CD8-positive, alpha-beta memory T cell (primary cell): ENCODE data around the gene ZG16B. TPM values are rescaled to one million over a fixed set of nuclear protein-coding genes. Genes with fewer than 3 reads are reported as not detected.

Experiments
- CTCF ChIA-PET: fragments of 350-600 bp; sonication (Branson Sonifier 250); formaldehyde crosslinking; loops from one replicate; lab custom pipeline; 2021; ENCODE audit warnings: antibody characterized with exemption; lab: Charles Lee
- POLR2A ChIA-PET: fragments of 350-600 bp; sonication (Branson Sonifier 250); formaldehyde crosslinking; loops from one replicate; lab custom pipeline; 2021; ENCODE audit warnings: antibody characterized with exemption; lab: Charles Lee
- DNase-seq, 5 donors: peaks; one replicate each; pipeline versions ENCODE4 v3.0.0 to v3.0.0-alpha.2; 2020 to 2022; ENCODE audit warnings: mixed read lengths in 1 of 5
- H3K27ac ChIP-seq: one replicate; pipeline ENCODE4 v1.7.0; 2013; ENCODE audit warnings: low read depth, mild to moderate bottlenecking, low read length, moderate library complexity
- H3K27me3 ChIP-seq: 2 replicates; pipeline ENCODE4 v1.7.0; 2013; ENCODE audit warnings: low read length, mild to moderate bottlenecking; ENCODE audit not compliant: insufficient read depth, poor library complexity, severe bottlenecking
- H3K36me3 ChIP-seq: 2 replicates; pipeline ENCODE4 v1.7.0; 2013; ENCODE audit warnings: mild to moderate bottlenecking, low read length, moderate library complexity; ENCODE audit not compliant: insufficient read depth
- H3K4me1 ChIP-seq: 2 replicates; pipeline ENCODE4 v1.7.0; 2013; ENCODE audit warnings: mild to moderate bottlenecking, low read length, moderate library complexity; ENCODE audit not compliant: insufficient read depth
- H3K4me3 ChIP-seq: 2 replicates; pipeline ENCODE4 v1.7.0; 2013; ENCODE audit warnings: mild to moderate bottlenecking, low read length
- H3K9me3 ChIP-seq: 2 replicates; pipeline ENCODE4 v1.7.0; 2013; ENCODE audit warnings: mild to moderate bottlenecking, low read length
- H3K27ac Mint-ChIP-seq, 8 donors: one replicate each; pipeline ENCODE4 v1.8.0; 2020 to 2021; ENCODE audit warnings: mixed read lengths in 8 of 8, mild to moderate bottlenecking in 6 of 8, inconsistent platforms in 3 of 8, moderate library complexity in 3 of 8
- H3K27me3 Mint-ChIP-seq, 2 donors: one replicate each; pipeline ENCODE4 v1.8.0; 2020 to 2021; ENCODE audit warnings: mixed read lengths in 2 of 2, mild to moderate bottlenecking in 1 of 2, moderate library complexity in 1 of 2
- H3K36me3 Mint-ChIP-seq, 3 donors: one replicate each; pipeline ENCODE4 v1.8.0; 2020 to 2021; ENCODE audit warnings: mixed read lengths in 3 of 3, inconsistent platforms in 1 of 3, mild to moderate bottlenecking in 1 of 3
- H3K4me1 Mint-ChIP-seq, 3 donors: one replicate each; pipeline ENCODE4 v1.8.0; 2020 to 2021; ENCODE audit warnings: mixed read lengths in 3 of 3, inconsistent platforms in 1 of 3, mild to moderate bottlenecking in 1 of 3
- H3K4me3 Mint-ChIP-seq, 7 donors: one replicate each; pipeline ENCODE4 v1.8.0; 2020 to 2021; ENCODE audit warnings: mixed read lengths in 7 of 7, mild to moderate bottlenecking in 6 of 7, moderate library complexity in 4 of 7, inconsistent platforms in 2 of 7
- H3K9me3 Mint-ChIP-seq, 5 donors: one replicate each; pipeline ENCODE4 v1.8.0; 2020 to 2022; ENCODE audit warnings: mixed read lengths in 5 of 5, mild to moderate bottlenecking in 3 of 5, moderate library complexity in 2 of 5, inconsistent platforms in 1 of 5
- polyA plus RNA-seq: library from polyadenylated mRNA; unstranded; fragments of 300-500 nt; fragmentation: Illumina TruSeq; gene quantifications from one replicate; pipeline ENCODE4 v1.2.3, GENCODE V29; 2021
- total RNA-seq, 2 experiments: library from RNA; stranded (reverse); gene quantifications; one replicate each; pipeline ENCODE4 v1.2.3, GENCODE V29; 2021

ZG16B gene
- total and polyA plus RNA-seq, 3 experiments from 2014 or later: 0.29 to 0.74 TPM; not detected in 1

- H3K27ac ChIP-seq: no peak overlapping the region
- H3K4me3 Mint-ChIP-seq: peak overlapping the region in 4 of 7 donors; percentile 10 to 70 (median 36)
Measured at GRCh38 chr16:2818272-2818876, 11.7 kb upstream of the ZG16B start.

GRCh38 chr16:2819179-2819938 is 10.7 kb upstream of the ZG16B start:
- Mint-ChIP-seq H3K36me3 (no peaks in the 10 kb centered on the region), H3K4me3 (no peak overlapping the region), H3K4me1 (peaks cover 0 to 2% (median 0%) of the 10 kb centered on the region in 3 donors), H3K9me3 (no peaks in the 10 kb centered on the region), H3K27me3 (peaks cover 0 to 8% of the 10 kb centered on the region in 2 donors), H3K27ac (peak overlapping the region in 2 of 8 donors; percentile 17 to 38)
- no peaks in the 10 kb centered on the region for H3K4me1 ChIP-seq
- no peak overlapping the region for H3K4me3 ChIP-seq
- H3K27me3 ChIP-seq: no peaks in the 10 kb centered on the region
- H3K36me3 ChIP-seq: no peaks in the 10 kb centered on the region
- POLR2A ChIA-PET: no interaction called here
- CTCF ChIA-PET: no interaction called here
- DNase-seq: peak in 1 of 5 donors; percentile 31
- no peaks in the 10 kb centered on the region for H3K9me3 ChIP-seq
- H3K27ac ChIP-seq: no peak overlapping the region

More at GRCh38 chr16:2818272-2818876, 11.7 kb upstream of the ZG16B start:
- Histone ChIP-seq H3K27me3 (no peaks in the 10 kb centered on the region), H3K4me3 (no peak overlapping the region), H3K36me3 (no peaks in the 10 kb centered on the region), H3K9me3 (no peaks in the 10 kb centered on the region), H3K4me1 (no peaks in the 10 kb centered on the region)
- ChIA-PET POLR2A (no interaction called here), CTCF (no interaction called here)
- no peaks in the 10 kb centered on the region for H3K9me3 Mint-ChIP-seq
- peaks cover 0 to 12% of the 10 kb centered on the region in 2 donors for H3K27me3 Mint-ChIP-seq
- no peaks in the 10 kb centered on the region for H3K36me3 Mint-ChIP-seq
- H3K27ac Mint-ChIP-seq: peak overlapping the region in 2 of 8 donors; percentile 61 to 72
- DNase-seq: peak in 1 of 5 donors; percentile 35
- H3K4me1 Mint-ChIP-seq: peaks cover 0 to 2% (median 0%) of the 10 kb centered on the region in 3 donors

- H3K27ac Mint-ChIP-seq: peak overlapping the region in 1 of 8 donors; percentile 38
- H3K4me3 ChIP-seq: no peak overlapping the region
- H3K4me1 Mint-ChIP-seq: peaks cover 0 to 2% (median 0%) of the 10 kb centered on the region in 3 donors
- no peak overlapping the region for H3K27ac ChIP-seq
- no peaks in the 10 kb centered on the region for H3K27me3 ChIP-seq
- no peaks in the 10 kb centered on the region for H3K9me3 Mint-ChIP-seq
- POLR2A ChIA-PET: no interaction called here
- no peak for DNase-seq
- H3K4me3 Mint-ChIP-seq: no peak overlapping the region
- no peaks in the 10 kb centered on the region for H3K4me1 ChIP-seq
- H3K9me3 ChIP-seq: no peaks in the 10 kb centered on the region
- H3K36me3 ChIP-seq: no peaks in the 10 kb centered on the region
- no peaks in the 10 kb centered on the region for H3K36me3 Mint-ChIP-seq
- CTCF ChIA-PET: no interaction called here
- H3K27me3 Mint-ChIP-seq: peaks cover 0 to 12% of the 10 kb centered on the region in 2 donors
Measured at GRCh38 chr16:2819939-2820835, 9.9 kb upstream of the ZG16B start.

GRCh38 chr16:2820836-2821486 is 9.1 kb upstream of the ZG16B start:
- Histone ChIP-seq H3K27ac (no peak overlapping the region), H3K4me1 (no peaks in the 10 kb centered on the region), H3K27me3 (no peaks in the 10 kb centered on the region), H3K9me3 (no peaks in the 10 kb centered on the region), H3K4me3 (no peak overlapping the region), H3K36me3 (no peaks in the 10 kb centered on the region)
- H3K27me3 Mint-ChIP-seq: peaks cover 0 to 12% of the 10 kb centered on the region in 2 donors
- H3K9me3 Mint-ChIP-seq: no peaks in the 10 kb centered on the region
- POLR2A ChIA-PET: no interaction called here
- peaks cover 0 to 2% (median 0%) of the 10 kb centered on the region in 3 donors for H3K4me1 Mint-ChIP-seq
- no peak for DNase-seq
- CTCF ChIA-PET: no interaction called here
- H3K4me3 Mint-ChIP-seq: no peak overlapping the region
- H3K27ac Mint-ChIP-seq: no peak overlapping the region
- H3K36me3 Mint-ChIP-seq: no peaks in the 10 kb centered on the region

GRCh38 chr16:2821487-2822157 is 8.5 kb upstream of the ZG16B start:
- ChIA-PET POLR2A (no interaction called here), CTCF (no interaction called here)
- Histone ChIP-seq H3K36me3 (no peaks in the 10 kb centered on the region), H3K4me3 (no peak overlapping the region), H3K27ac (no peak overlapping the region), H3K4me1 (no peaks in the 10 kb centered on the region), H3K27me3 (no peaks in the 10 kb centered on the region), H3K9me3 (no peaks in the 10 kb centered on the region)
- Mint-ChIP-seq H3K27ac (peak overlapping the region in 1 of 8 donors; percentile 79), H3K9me3 (no peaks in the 10 kb centered on the region), H3K4me3 (no peak overlapping the region), H3K4me1 (peaks cover 0 to 2% (median 0%) of the 10 kb centered on the region in 3 donors), H3K27me3 (peaks cover 0 to 12% of the 10 kb centered on the region in 2 donors), H3K36me3 (no peaks in the 10 kb centered on the region)
- no peak for DNase-seq

GRCh38 chr16:2822158-2822495 is 8.0 kb upstream of the ZG16B start:
- H3K4me1 ChIP-seq: no peaks in the 10 kb centered on the region
- no peaks in the 10 kb centered on the region for H3K36me3 Mint-ChIP-seq
- H3K36me3 ChIP-seq: no peaks in the 10 kb centered on the region
- peaks cover 0 to 2% (median 0%) of the 10 kb centered on the region in 3 donors for H3K4me1 Mint-ChIP-seq
- CTCF ChIA-PET: no interaction called here
- H3K4me3 ChIP-seq: no peak overlapping the region
- no peaks in the 10 kb centered on the region for H3K27me3 ChIP-seq
- H3K27ac ChIP-seq: no peak overlapping the region
- H3K9me3 ChIP-seq: no peaks in the 10 kb centered on the region
- DNase-seq: no peak
- H3K27me3 Mint-ChIP-seq: peaks cover 0 to 12% of the 10 kb centered on the region in 2 donors
- no peak overlapping the region for H3K4me3 Mint-ChIP-seq
- no peaks in the 10 kb centered on the region for H3K9me3 Mint-ChIP-seq
- POLR2A ChIA-PET: no interaction called here
- no peak overlapping the region for H3K27ac Mint-ChIP-seq

GRCh38 chr16:2822496-2822895 is 7.6 kb upstream of the ZG16B start:
- Mint-ChIP-seq H3K27me3 (peaks cover 0 to 12% of the 10 kb centered on the region in 2 donors), H3K9me3 (no peaks in the 10 kb centered on the region), H3K27ac (no peak overlapping the region), H3K4me1 (peaks cover 0 to 2% (median 0%) of the 10 kb centered on the region in 3 donors), H3K36me3 (no peaks in the 10 kb centered on the region), H3K4me3 (no peak overlapping the region)
- Histone ChIP-seq H3K4me1 (no peaks in the 10 kb centered on the region), H3K9me3 (no peaks in the 10 kb centered on the region), H3K36me3 (no peaks in the 10 kb centered on the region), H3K4me3 (no peak overlapping the region), H3K27ac (no peak overlapping the region), H3K27me3 (no peaks in the 10 kb centered on the region)
- ChIA-PET CTCF (no interaction called here), POLR2A (no interaction called here)
- DNase-seq: no peak
